ENCODE data around the gene CCDC198.

GRCh38 chr14:57482120-57482519, 11.5 kb downstream of the CCDC198 start:
- TF ChIP-seq CTCF (optimal IDR thresholded peaks at IDR 0.05 in 1 of 3, IDR thresholded peaks at IDR 0.05 in 1 of 3, conservative IDR thresholded peaks at IDR 0.05 in 1 of 3; ENCODE audit: extremely low read depth in 1 of 3, insufficient read depth in 2 of 3, low read length in 3 of 3): no peak
- no peak for TF ChIP-seq EZH2 (IDR thresholded peaks at IDR 0.05; ENCODE audit: low read length)
